ENCODE data around the gene TALDO1.
A peak's percentile ranks its signal among the peaks of the same experiment; 100 is the strongest.

TALDO1 gene

DNA sequence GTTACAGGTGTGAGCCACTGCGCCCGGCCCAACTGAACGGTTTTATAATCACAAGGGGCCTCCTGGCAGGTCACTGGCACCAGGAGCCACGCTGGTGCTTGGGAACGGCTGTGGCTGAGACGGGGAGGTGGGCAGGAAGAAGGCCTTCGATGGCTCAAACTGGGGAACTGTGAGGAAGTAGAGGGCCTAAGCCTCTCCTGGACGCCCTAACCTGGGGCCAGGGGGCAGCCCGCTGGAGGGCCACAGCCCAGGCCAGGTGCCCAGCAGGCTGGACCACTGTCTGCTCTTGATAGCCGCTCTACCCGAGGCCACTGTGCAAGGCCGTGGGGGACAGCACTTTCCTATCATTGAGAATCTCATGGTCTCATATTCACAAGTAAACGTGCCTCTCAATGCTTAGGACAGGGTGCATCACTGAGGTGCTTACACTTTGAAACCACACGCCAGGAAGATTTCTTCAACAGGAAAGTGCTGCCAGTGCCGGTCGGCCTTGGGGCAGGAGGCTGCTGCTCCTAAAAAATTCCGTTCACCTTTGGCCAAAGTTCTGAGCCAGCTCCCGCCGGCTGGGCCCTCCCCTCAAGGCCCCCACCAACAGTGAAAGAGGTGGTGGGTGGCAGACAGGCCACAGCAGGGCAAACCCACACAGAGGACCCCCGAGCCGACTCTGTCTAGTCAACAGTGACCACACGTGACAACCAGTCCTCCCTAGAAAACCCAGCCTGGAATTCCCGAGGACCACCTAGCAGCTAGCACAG is 22.8 kb downstream of the TALDO1 start:
- DNase-seq (ENCODE audit: low read depth in 2 of 3, low spot score in 2 of 3), result no peak

DNA sequence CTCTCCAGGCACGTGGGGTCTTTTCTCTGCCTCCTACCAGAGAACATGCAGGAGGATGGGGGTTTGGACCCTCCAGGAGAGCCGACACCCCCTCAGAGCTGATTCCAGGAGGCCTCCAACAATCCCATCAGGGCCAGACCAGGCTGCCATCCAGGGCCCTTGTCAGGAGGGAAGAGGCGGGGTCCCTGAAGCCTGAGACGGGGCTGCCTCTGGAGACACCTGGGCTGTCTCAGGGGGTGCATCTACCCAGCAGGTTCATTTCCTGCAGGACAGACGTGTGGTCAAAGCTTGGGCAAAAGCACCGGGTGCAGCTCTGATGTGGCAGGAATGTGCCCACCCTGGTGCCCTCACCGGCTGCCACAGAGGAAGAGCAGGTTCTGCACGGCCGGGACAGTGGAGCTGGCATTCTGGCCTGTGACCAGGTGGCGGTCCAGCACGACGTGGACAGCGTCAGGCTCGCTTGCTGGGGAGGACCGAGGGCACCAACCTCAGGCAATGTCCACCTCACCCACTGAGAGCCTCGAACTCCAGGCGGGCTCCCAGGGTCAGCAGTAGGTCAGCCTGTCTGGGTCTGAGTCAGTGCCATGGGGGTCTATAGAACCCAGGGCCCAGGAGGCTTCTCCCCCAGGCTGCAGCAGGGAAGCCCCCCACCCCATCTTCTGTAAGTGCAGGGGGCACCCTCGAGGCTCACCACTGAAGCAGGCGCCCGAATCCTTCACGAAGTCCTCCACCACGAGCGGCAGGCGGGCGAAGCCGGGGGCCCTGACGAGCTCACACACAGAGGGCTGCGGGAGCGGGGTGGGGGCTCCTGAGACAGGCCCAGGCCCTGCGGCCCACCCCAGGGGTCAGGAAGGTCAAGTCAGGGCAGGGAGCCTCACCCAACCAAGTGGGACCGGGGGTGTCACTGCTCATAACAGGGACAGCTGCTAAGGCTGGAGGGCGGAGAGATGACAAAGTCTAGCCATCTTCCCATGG is 23.7 kb downstream of the TALDO1 start:
- no peak for DNase-seq (ENCODE audit: low read depth in 2 of 3, low spot score in 2 of 3)

DNA sequence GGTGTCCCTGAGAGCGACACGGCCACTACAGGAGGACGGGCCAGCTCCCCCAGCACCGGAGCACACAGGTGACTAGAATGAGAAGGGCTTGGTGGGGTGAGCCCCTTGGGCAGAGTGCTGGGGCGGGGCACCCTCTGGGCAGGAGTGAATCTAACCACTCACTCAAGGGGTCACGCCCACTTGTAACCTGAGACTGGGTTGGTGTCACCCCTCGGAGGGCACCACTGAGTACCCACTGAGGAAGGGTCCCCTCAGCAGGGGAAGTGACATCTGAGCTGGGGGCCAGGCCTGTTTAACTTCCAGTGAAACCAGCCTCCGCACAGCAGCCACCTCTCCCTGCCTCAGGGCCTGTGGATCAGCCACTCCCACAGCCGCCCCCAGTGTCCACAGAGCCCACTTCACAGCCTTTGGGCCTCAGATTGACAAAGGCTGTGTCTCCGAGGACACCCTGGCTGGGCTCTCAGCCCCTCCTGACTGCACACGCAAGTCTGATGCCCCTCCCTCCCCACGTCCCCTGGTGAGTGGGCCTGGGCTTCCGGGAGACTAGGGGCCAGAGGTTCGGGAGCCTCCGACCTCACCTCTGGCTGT is 24.4 kb downstream of the TALDO1 start:
- no peak for DNase-seq (ENCODE audit: low read depth in 2 of 3, low spot score in 2 of 3)

DNA sequence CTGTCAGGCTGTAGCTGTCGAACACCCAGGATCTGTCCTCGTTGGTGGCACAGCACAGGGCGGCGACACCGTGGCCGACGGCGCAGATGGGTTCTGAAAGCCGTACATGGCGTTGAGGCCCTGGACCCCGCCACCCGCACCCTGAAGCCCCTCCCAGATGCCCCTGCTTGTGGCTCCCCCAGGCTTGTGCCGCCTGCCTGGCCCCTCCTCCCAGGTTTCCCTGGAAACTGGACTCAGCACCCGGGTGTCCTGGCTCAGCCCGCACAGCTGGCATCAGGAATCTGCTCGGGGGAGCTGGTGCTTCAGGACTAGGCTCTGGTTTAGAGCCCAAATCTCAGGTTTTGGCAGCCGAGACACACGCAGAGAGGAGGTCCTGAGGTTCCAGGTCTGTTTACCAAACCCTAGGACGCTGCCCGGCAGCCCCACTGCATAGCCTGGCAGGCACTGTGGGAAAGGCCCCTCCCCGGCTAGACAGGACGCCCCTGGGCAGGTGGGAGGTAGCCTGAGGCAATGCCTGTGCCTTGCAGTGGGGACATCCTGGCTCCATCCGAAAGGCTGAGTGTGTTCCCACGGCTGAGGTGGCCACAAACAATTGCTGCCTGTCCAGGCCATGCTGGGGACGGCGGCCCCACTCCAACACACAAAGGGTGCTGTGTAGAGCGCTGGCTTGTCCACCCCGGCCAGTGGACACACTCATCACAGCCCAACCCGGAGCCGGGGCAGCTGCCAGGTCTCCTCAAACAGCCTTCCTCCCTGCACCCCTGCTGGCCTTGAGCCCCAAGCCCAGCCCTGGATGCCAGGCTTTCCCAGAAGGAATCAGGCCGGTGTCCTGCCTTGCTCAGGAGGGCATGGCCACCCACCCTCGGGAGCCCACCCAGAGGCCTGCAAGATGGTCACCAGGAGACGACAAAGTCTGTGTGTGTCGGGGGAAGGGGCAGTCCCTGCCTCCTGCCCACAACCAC is 25.4 kb downstream of the TALDO1 start:
- no peak for DNase-seq (ENCODE audit: low read depth in 2 of 3, low spot score in 2 of 3)

DNA sequence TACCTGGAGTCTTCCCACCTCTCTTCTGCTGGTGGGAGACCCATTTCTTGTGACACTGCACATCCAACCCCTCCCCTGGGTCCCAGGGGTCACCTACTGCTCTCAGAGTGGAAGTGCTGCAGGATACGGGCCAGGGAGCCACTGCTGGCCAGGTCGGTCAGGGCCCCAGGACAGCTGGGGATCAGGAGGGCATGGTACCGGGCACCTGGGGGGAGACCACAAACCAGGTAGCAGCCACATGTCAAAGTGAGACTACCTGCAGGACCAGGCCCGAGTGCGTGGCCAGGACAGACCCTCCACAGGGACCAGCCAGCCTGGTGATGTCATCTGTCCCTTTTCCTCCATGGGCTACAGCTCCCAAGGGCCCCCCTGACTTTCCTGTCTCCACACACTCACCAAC is 26.2 kb downstream of the TALDO1 start:
- DNase-seq (ENCODE audit: low read depth in 2 of 3, low spot score in 2 of 3), result no peak

DNA sequence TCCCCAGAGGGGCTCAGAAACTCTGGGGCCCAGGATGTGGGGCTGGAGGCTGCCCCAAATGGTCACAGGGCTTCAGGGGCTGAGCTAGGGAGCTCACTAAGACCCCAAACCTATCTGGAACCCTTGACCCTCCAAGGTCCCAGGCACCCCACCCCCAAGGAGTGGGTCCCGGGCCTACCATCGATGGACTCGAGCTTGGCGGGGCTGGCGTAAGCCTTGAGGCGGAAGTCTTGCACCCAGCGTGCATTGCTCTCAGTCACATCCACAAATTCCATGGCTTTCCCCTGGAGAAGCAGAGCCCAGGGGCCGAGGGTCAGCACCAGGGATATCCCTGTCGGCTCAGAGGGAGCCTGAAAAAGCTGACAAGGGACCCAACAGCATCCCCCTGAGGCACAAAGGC is 26.6 kb downstream of the TALDO1 start:
- DNase-seq (ENCODE audit: low read depth in 2 of 3, low spot score in 2 of 3), result no peak

DNA sequence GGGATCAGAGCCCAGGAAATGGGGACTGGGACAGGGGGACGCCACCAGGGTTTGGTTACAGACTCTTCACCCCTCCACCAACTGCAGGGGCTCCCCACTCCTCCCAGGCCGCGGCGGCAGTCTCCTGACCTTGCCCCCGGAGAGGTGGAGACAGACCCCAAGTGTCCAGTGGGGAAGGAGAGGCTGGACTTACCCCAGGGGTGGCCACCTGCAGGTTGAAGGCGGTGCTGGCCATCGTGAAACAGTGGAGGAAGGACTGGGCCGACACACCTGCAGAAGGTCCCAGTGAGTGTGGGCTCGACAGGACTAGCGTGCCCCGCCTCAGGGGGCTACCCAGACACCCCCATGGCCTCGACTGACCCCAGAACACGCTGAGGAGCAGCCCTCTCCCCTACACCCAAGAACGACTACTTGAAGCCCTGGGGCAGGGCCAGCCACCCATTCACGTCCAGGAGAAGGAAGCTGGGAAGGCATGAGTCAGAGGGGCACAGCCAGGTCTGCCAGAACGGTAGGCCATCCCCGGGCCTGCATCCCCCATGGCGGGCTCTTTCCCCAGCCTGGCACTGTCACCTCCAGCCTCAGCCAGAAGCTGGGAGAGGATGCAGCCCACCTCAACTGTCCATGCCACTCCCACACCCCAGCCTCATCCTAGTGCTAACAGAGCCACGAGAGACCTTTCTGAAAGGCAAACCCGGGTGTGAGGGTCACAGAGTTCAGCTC is 27.8 kb downstream of the TALDO1 start:
- DNase-seq (ENCODE audit: low read depth in 2 of 3, low spot score in 2 of 3), result no peak

DNA sequence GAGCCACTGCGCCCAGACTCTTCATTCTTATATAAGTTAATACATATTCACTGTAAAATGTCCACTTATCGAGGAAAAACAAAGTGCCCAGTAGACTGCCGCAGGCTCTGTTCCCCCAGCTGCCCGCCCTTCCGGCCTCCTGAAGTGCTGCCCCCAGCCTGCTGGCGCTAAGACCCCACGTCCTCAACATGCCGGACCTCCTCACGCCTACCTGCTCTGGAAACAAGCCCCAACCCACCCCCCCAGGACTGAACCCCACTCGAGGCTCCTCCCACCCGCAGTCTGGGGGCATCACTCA is 28.9 kb downstream of the TALDO1 start:
- DNase-seq (ENCODE audit: low read depth in 2 of 3, low spot score in 2 of 3), result no peak

DNA sequence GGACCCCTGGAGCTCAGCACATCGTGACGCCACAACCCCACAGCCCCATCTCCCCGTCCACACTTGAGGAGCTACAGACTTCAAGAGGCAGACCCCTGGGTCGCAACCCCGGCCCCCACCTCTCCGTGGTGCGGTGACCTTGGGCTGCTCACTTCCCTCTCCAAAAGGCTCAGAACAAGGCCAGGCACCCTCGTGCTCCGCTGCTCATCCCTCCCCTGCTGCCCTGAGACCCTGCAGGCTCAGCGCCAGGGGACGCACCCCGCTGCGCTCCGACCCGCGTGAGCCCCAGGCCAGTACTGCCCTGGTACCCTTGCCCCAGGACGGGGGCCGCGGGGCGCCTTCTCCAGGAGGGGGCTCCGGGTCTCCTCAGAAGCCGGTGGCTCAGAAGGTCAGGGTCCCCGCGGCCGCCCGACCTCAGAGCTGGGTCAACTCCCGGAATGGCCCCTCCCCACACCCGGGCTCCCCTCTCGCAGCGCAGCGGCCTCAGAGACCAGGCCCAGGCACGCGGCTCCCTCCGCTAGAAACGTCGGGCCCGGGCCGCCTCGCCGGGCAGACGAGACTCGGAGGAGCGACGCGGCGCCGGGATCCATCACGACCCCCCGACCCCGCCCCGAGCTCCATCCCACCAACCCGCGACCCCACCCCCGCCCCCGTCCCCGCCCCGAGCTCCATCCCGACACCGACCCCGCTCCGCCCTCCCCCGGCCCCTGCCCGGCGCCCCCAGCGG is 29.5 kb downstream of the TALDO1 start:
- peak in 1 of 3 experiments; percentile 33 for DNase-seq (ENCODE audit: low read depth in 2 of 3, low spot score in 2 of 3)

DNA sequence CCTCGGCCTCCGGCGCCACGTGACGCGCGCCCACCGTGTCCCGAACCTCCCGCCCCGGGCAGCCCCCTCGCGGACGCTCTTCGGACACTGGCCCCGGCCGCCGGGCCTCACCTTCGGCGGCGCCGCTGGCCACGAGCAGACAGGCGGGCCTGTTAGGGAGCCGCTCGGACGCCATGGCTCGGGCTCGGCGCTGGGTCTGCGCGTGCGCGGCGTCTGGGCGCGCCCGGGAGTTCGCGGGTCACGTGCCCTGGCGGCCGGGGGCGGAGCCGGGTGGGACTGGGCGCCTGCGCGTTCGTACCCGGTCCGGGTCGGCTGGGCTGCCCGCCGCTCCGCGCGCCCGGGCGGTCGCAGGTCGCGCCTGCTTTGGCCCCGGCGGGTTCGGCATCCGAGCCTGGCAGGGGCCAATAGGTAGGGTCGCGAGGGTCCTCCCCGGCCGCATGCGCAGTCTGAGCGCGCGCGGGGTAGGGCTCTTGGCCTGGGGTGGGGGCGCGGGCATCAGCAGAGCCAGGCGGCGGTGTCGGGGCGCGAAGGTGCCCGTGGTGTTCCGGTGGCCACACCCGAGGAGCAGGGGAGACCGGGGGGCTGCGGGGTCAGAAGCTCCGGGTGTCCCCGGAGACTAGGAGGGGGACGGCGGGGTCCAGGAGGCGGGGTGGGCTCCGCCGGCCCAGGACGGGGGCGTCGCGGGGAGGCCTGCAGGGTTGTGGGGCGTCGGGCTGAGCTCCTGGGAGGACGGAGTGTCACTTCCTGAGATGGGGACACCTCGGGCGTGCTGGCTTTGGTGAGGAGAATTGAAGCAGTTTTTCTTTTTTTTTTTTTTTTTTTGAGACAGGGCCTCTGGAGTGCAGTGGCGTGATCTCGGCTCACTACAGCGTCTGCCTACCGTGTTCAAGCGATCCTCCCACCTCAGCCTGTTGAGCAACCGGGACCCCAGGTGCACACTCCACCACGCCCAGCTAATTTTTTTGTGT is 30.3 kb downstream of the TALDO1 start, which contains the start of gene GATD1:
Gene GATD1 (minus strand): TSS at position 200 of the 968 bp plus-strand sequence. CDS start 25 bp downstream, at position 175.
- peak; percentile 82 to 91 (median 89) for DNase-seq (ENCODE audit: low read depth in 2 of 3, low spot score in 2 of 3)

DNA sequence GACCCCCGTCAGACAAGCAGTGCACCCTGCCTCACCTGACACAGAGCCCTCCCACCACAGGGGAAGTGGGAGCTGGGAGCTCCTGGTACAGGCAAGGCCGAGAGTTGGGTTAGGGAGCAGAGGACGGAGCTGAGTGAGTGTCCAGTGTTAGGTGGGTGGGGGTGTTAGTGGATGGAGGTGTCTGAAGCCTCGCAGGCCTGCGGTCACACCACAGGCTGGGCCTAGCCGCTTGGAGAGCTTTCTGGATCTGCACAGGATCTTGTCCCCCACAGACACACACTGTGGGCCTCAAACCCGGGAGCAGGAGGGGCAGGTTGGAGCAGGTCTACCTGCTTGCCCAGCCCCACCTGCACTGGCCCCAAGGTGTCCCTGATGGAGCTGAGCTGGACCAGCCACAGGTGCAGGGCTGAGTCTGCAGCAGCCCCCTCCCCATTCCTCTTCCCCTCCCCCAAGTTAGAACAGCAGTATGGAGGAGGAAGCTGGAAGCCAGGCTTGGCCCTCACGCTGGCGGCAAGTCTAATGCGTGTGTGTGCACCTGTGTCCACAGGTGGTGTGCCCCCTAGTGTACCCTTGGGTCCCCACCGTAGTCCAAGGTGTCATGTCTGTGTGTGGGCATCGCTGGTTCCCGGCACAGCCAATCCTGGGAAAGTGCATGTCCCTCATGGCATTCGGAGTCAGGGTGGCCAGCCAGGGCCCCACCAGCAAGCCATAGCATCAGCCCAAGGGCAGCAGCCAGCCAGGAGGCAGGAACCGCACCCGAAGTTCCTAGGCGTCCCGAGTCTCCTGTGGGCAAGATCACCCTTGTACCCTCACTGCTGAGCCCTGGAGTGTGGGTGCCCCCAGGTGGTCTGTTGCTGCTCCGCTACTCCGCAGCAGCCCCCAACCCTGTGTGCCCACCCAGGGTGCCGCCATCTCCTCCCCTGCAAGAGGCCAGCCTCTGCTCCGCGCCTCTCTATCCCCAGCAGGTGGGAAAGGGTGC is 32.0 kb downstream of the TALDO1 start:
- no peak for DNase-seq (ENCODE audit: low read depth in 2 of 3, low spot score in 2 of 3)

DNA sequence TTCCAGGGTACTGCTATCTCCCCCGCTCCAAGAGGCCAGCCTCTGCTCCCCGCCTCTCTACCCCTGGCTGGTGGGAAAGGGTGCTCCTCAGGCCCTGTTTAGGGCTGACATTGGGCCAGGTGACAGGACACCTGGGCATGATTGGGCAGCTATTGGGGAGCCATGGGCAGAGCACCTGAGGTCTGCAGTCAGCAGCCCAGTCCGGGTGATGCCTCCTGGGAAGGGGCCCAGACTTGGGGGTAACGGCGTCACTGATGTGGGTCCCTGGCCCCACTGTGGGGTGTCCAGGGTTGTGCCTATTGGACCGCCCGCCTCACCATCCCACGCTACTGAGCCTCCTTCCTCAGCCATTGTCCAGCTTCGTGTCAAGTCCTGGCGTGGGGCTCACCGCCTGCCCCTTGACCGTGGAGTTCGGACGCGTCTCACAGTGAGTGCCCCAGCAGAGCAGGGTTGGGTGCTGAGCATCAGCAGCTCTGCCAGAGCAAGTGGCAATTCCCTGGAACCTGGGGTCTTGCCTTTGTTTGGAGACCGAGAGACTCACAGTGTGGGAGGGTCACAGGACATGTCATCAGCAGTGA is 32.8 kb downstream of the TALDO1 start:
- no peak for DNase-seq (ENCODE audit: low read depth in 2 of 3, low spot score in 2 of 3)

DNA sequence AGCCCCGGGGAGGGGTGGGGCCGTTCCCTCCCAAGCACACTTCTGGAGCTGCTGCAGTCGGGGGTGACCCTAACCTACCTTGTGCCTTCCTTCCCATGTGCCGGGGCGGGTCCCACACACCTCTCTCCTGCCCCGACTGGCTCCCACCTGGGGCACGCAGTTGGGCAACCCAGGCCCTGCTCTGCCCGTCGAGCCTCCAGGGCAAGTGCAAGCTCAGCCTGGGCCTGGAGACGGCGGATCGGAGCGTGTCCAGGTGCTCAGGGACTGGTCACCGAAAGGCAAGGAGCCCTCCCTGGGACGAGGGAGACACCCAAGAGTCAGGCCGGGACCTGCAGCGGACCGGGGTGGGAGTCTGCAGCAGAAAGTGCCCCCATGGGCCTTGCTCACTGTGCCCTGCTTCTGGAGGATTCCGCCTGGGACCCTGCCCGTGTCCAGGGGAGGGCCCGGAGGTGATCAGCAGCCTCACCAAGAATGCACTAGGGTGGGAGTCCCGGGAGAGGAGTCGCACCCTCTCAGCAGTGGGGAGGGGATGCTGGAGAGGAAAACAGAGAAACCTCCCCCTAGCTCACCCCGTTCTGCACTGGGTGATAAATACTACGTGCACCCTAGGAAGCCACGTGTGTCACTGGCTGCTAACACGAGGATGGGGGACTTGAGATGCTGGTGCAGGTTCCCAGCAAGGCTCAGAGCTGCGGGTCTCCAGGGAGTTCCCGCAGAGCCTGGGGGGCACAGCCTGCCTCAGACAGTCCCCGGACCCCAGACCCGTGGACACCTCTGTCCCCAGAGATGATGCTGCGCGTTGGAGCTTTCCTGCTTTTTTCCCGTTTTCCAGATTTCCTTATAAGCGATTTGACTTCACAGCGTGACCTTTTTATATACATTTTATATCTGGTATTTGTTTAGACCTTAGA is 35.3 kb downstream of the TALDO1 start:
- no peak for DNase-seq (ENCODE audit: low read depth in 2 of 3, low spot score in 2 of 3)

DNA sequence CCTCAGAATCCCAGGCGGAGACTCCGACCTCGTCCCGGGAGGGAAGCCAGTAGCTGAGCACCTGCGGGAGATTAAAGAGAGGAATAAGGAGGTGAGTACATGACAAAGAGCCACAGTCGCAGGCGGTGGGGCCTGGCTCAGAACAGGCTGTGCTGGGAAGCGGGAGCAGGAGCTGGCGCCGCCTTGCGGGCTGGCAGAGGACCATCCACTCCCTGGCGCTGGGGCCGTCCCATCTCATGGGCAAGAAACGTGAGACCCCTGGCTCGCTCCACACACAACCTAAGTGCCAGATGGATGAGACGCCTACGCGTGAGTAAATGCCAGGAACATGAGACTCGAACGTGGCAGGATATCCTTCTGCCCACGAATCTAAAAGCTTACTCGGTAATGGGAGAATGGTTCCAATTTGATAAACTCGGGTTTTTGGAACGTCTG is 36.3 kb downstream of the TALDO1 start:
- no peak for DNase-seq (ENCODE audit: low read depth in 2 of 3, low spot score in 2 of 3)

DNA sequence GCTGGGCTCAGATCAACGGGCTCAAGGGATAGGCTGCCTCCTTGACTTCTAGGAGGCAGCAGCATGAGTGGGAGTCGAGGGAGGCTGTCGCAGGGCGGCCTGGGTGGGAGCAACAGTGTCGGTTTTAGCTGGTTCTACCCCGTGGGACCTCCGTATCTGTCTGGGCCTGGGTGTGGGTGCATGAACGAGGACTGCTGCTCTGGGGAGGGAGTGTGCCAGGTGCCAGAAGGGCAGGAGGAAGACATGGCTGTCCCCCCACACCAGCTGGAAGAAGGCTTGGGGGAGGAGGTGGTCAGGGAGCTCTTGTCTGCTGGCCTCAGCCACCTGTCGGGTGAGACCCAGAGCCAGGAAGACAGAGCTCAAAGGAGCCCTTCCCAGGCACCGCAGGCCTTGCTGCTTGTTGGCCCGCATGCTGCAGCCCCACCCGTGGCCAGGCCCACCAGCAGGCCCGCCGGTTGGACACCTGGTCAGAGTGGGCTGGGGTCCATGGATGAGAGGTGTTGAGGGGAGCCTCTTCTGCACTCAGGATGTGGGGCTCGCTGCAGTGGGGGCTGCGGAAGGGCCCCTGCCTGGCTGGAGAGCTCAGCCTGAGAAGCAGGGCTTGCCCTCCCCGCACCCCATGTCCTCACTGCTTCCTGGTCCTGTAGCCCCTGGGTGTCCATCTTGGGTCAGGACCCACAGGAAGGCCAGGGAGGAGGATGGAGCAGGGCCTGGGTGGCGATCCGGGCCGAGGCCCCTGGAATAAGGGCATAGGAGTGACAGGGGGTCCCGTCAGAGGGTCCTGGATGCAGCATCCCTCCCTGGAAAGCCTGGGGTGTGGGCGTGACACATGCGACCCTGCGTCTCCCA is 39.2 kb downstream of the TALDO1 start:
- DNase-seq (ENCODE audit: low read depth in 2 of 3, low spot score in 2 of 3), result no peak

Measured in activated CD8-positive, alpha-beta memory T cell treated with anti-CD3 and anti-CD28 coated beads for 48 hours (primary cell).